ENCODE measurements around the gene SLC4A3. TPM values are rescaled to one million over a fixed set of nuclear protein-coding genes. Genes with fewer than 3 reads are reported as not detected.

The SLC4A3 gene
- total RNA-seq, 2 donors from 2014 or later = 0.47 to 0.72 TPM

DNA sequence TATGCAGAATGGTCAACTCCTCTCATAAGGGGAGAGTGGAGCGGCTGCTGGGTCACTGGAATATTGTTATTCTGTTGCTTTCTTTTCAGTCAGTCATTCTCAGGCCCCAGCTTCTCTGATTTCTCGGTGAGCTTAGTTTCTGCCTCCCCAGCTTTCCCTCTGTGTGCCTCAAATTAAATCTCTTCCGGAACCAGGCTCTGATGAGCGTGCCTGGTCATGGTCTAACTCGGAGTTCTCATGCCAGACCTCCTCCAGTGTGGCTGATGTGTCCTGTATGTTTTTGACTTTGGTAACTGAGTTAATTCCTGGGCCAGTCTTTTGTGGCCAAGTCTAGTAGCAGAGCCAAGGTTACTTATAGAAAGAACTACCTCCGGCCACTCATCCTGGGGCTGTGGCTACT, 34.7 kb upstream of the SLC4A3 start:
- no peaks in the 10 kb centered on the region for H3K9me3 ChIP-seq
- peaks cover 2% of the 10 kb centered on the region for H3K4me1 ChIP-seq
- TF ChIP-seq, protein P1, sequence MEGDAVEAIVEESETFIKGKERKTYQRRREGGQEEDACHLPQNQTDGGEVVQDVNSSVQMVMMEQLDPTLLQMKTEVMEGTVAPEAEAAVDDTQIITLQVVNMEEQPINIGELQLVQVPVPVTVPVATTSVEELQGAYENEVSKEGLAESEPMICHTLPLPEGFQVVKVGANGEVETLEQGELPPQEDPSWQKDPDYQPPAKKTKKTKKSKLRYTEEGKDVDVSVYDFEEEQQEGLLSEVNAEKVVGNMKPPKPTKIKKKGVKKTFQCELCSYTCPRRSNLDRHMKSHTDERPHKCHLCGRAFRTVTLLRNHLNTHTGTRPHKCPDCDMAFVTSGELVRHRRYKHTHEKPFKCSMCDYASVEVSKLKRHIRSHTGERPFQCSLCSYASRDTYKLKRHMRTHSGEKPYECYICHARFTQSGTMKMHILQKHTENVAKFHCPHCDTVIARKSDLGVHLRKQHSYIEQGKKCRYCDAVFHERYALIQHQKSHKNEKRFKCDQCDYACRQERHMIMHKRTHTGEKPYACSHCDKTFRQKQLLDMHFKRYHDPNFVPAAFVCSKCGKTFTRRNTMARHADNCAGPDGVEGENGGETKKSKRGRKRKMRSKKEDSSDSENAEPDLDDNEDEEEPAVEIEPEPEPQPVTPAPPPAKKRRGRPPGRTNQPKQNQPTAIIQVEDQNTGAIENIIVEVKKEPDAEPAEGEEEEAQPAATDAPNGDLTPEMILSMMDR (IDR thresholded peaks at IDR 0.05) = no peak
- no peaks in the 10 kb centered on the region for H3K36me3 ChIP-seq
- H3K27me3 ChIP-seq = no peaks in the 10 kb centered on the region
- no peak overlapping the region for H3K4me3 ChIP-seq
- intact Hi-C loops (cut with DNase I) = no loop called here
- DNase-seq = no peak
- H3K27ac ChIP-seq = no peak overlapping the region
- H3K9ac ChIP-seq (ENCODE audit: low read depth in 2 of 2, low read length in 2 of 2) = no peak overlapping the region

DNA sequence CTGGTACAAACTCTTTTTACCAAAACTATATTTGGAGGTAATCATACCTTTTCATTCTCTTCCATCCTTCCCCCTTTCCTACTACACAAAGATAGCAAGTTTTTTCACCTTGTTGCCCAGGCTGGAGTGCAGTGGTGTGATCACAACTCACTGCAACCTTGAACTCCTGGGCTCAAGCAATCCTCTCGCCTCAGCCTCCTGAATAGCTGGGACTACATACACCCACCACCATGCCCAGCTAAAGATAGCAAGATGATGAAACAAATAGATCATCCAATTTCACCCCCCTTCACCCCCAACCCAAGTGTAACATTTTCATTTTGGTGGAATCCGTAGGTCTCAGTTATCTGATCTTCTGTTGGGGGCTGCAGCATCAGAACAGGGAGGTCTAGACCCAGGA, 34.3 kb upstream of the SLC4A3 start:
- intact Hi-C loops (cut with DNase I) = no loop called here
- DNase-seq = no peak
- no peak overlapping the region for H3K9ac ChIP-seq (ENCODE audit: low read depth in 2 of 2, low read length in 2 of 2)
- H3K27me3 ChIP-seq = no peaks in the 10 kb centered on the region
- no peak overlapping the region for H3K4me3 ChIP-seq
- no peaks in the 10 kb centered on the region for H3K9me3 ChIP-seq
- TF ChIP-seq, protein P1 (IDR thresholded peaks at IDR 0.05) = no peak
- H3K27ac ChIP-seq = no peak overlapping the region
- H3K4me1 ChIP-seq = peaks cover 2% of the 10 kb centered on the region
- H3K36me3 ChIP-seq = no peaks in the 10 kb centered on the region

DNA sequence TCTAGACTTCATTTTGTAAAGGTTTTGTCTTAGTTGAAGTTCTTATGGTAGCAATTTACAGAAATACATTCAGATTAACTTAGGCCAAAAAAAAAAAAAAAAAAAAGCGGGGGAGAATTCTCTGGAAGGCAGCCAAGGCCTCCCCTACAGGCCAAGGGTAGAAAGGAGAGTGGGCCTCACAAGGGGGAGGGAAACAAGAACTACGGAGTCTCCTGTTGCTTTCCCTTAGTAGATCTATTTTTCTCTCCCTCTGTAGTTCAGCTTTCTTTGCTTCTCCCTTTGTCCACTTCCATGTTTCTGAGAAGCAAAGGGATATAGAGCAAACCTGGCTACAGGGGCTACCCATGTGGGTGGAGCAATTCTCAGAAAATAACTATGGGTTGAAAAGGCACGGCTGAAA, 32.2 kb upstream of the SLC4A3 start:
- Histone ChIP-seq H3K4me1 (peaks cover 2% of the 10 kb centered on the region), H3K9me3 (no peaks in the 10 kb centered on the region), H3K36me3 (no peaks in the 10 kb centered on the region), H3K27ac (no peak overlapping the region), H3K9ac (ENCODE audit: low read depth in 2 of 2, low read length in 2 of 2) (no peak overlapping the region), H3K27me3 (no peaks in the 10 kb centered on the region), H3K4me3 (no peak overlapping the region)
- TF ChIP-seq, protein P1 (IDR thresholded peaks at IDR 0.05) = no peak
- intact Hi-C loops (cut with DNase I) = no loop called here
- no peak for DNase-seq

DNA sequence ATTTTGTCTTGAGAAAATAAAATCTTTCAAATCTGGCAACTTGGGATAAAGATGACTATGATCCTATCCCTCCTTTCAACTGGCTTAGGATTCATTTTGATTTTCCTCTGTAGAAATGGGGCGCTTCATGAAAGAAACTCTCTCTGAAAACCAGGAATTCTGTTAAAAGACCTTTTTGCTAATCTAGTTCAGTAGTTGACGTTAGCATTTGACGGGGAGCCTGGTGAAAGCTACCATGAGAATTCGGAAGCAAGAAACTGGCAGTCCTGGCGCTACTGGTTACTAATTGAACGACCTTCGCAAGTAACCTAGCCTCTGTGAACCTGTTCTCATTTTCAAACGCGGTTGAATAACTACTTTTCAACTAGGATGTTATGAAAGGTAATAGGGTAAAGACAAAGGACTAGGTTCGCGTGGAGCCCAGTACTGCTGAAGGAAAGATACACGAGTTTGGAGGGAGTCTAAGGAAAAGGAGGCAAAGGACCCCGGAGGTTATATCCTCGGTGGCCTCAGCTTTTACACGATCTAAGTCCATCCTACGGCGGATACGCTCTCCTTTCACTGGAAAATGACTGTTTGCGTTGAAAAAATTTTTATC, 30.4 kb upstream of the SLC4A3 start:
- Histone ChIP-seq H3K4me1 (peaks cover 2% of the 10 kb centered on the region), H3K9ac (ENCODE audit: low read depth in 2 of 2, low read length in 2 of 2) (peak overlapping the region; percentile 45 to 73), H3K27me3 (no peaks in the 10 kb centered on the region), H3K27ac (peak overlapping the region; percentile 87), H3K4me3 (peak overlapping the region; percentile 51), H3K9me3 (no peaks in the 10 kb centered on the region), H3K36me3 (no peaks in the 10 kb centered on the region)
- TF ChIP-seq, protein P1 (IDR thresholded peaks at IDR 0.05) = no peak
- intact Hi-C loops (cut with DNase I) = no loop called here
- peak; percentile 21 for DNase-seq

DNA sequence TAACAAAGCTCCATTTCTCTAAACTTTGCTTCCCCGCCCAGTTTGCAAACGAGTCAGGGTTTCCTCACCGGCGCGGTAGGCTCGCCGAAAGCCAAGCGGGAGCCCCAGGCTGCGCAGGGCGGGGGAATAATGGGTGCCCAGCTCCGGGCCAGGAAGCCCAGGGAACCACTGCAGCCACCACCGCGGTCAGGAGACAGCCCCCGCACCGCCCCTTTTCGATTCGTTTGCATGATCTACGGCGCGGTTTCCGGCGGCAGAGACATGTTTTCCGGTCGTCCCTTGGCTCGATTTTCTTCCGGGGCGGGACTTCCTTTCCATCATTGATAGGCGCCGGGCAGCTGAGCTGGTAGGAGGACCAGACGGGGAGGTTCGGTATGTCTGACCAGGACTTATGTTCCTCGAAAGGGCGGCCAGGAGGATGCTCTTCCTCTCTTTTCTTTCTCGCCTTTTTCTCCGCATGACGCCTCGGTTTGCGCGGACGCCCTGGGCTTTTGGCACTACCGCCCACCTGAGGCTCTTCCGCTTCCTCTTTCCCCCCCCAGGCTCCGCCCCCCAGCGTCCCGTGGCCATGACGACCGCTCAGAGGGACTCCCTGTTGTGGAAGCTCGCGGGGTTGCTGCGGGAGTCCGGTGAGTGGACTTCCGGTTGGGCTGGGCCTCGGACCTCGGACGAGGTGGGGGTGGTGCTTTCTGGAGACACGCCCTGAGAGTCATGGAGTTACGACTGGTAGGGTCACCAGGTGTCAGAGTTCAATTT, 29.7 kb upstream of the SLC4A3 start, which contains the start of gene STK11IP:
TSS of gene STK11IP (plus strand) at position 306 of the 756 bp plus-strand sequence. CDS start at position 569, 263 bp downstream.
- TF ChIP-seq, protein P1 (IDR thresholded peaks at IDR 0.05) = no peak
- DNase-seq = peak; percentile 98
- H3K9me3 ChIP-seq = no peaks in the 10 kb centered on the region
- intact Hi-C loops (cut with DNase I) = no loop called here
- H3K4me1 ChIP-seq = peaks cover 2% of the 10 kb centered on the region
- peak within 1 kb of the TSS; percentile 51 for H3K4me3 ChIP-seq
- peak within 1 kb of the TSS; percentile 45 to 73 for H3K9ac ChIP-seq (ENCODE audit: low read depth in 2 of 2, low read length in 2 of 2)
- no peaks in the 10 kb centered on the region for H3K27me3 ChIP-seq
- peak within 1 kb of the TSS; percentile 87 for H3K27ac ChIP-seq
- no peaks in the 10 kb centered on the region for H3K36me3 ChIP-seq

Measured in colonic mucosa (tissue), 4 donors.